ENCODE data around the gene SLC12A5. TPM values are rescaled to one million over a fixed set of nuclear protein-coding genes. Genes with fewer than 3 reads are reported as not detected.

SLC12A5 gene
- total RNA-seq, 1 donor from 2014 or later, result 10.4 TPM

DNA sequence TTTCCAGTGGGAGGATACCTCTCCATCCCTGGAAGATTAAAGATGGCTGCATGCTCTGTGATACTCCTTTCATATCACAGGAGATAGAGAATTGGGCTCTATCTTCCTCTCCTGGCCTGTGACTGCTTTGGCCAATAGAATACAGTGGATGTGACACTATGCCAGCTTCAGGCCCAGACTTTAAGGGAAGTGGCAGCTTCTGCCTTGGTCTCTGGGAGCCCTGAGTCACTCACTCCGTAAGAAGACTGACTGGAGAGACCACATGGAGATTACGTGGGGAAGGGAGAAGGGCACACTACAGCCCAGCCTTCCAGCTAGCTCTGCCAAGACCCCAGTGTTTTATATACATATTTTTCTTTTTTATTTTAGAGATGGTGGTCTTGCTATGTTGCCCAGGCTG, 30.7 kb upstream of the SLC12A5 start:
- TF ChIP-seq, protein P1, sequence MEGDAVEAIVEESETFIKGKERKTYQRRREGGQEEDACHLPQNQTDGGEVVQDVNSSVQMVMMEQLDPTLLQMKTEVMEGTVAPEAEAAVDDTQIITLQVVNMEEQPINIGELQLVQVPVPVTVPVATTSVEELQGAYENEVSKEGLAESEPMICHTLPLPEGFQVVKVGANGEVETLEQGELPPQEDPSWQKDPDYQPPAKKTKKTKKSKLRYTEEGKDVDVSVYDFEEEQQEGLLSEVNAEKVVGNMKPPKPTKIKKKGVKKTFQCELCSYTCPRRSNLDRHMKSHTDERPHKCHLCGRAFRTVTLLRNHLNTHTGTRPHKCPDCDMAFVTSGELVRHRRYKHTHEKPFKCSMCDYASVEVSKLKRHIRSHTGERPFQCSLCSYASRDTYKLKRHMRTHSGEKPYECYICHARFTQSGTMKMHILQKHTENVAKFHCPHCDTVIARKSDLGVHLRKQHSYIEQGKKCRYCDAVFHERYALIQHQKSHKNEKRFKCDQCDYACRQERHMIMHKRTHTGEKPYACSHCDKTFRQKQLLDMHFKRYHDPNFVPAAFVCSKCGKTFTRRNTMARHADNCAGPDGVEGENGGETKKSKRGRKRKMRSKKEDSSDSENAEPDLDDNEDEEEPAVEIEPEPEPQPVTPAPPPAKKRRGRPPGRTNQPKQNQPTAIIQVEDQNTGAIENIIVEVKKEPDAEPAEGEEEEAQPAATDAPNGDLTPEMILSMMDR (IDR thresholded peaks at IDR 0.05; ENCODE audit: partially characterized antibody, unreplicated experiment), result no peak

DNA sequence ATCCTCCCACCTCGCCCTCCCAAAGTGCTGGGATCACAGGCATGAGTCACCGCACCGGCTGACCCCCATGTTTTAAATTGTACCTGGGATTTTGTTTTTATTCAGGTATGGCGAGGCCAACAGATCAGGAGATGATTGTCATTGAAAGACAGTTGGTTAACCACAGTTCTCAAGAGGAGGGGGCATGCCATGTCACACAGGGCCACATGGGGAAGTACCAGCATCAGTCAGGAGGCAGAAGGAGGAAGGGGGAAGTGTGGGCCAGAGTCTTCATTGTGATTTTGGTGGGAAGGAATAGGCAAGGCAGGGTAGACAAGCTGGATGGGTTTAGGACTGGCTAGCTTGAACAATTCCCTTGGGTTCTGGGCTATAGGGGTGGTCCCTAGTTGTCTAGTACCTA, 30.3 kb upstream of the SLC12A5 start:
- peaks cover 5% of the 10 kb centered on the region for H3K9me3 Mint-ChIP-seq (ENCODE audit: unreplicated experiment)

More for the DNA sequence above, 30.7 kb upstream of the SLC12A5 start:
- Mint-ChIP-seq H3K36me3 (ENCODE audit: unreplicated experiment) (no peaks in the 10 kb centered on the region), H3K4me3 (ENCODE audit: unreplicated experiment) (no peak overlapping the region), H3K9me3 (ENCODE audit: unreplicated experiment) (peaks cover 5% of the 10 kb centered on the region), H3K27me3 (ENCODE audit: unreplicated experiment) (peaks cover 2% of the 10 kb centered on the region), H3K4me1 (ENCODE audit: low read depth, unreplicated experiment) (peaks cover 7% of the 10 kb centered on the region), H3K27ac (ENCODE audit: unreplicated experiment) (no peak overlapping the region)
- no peak for DNase-seq

DNA sequence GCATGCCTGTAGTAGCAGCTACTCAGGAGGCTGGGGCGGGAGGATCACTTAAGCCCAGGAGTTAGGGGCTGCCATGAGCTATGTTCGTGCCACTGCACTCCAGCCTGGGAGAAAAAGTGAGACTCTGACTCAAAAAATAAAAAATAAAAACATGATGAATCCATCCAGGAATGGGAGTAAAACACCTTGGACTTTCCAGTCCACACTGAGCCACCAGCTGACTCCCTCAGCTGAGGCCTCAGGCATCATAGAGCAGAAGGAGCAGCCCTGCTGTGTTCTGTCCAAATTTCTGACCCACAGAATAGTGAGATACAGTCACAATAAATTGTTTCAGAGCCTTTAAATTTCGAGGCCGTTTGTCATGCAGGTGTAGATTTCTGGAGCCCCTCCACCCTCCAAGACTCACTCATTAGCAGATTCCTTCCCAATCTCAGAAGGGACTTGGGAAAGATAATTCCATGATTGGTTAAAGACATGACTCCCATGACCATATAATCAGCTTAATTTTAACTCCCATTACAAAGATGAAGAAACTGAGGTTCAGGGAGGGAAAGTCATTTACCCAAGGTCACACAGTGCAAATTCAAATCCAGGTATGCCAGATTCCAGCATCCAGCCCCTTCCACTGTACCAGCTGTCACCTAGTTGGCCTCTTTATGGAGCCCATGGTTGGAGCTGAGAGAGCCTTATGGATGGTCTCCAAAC, 29.3 kb upstream of the SLC12A5 start:
- Mint-ChIP-seq H3K4me3 (ENCODE audit: unreplicated experiment) (no peak overlapping the region), H3K9me3 (ENCODE audit: unreplicated experiment) (peaks cover 4% of the 10 kb centered on the region), H3K4me1 (ENCODE audit: low read depth, unreplicated experiment) (peaks cover 13% of the 10 kb centered on the region), H3K27ac (ENCODE audit: unreplicated experiment) (no peak overlapping the region), H3K27me3 (ENCODE audit: unreplicated experiment) (peaks cover 2% of the 10 kb centered on the region), H3K36me3 (ENCODE audit: unreplicated experiment) (no peaks in the 10 kb centered on the region)
- TF ChIP-seq, protein P1 (IDR thresholded peaks at IDR 0.05; ENCODE audit: partially characterized antibody, unreplicated experiment), result no peak
- no peak for DNase-seq

More for the DNA sequence above, 30.3 kb upstream of the SLC12A5 start:
- TF ChIP-seq, protein P1 (IDR thresholded peaks at IDR 0.05; ENCODE audit: partially characterized antibody, unreplicated experiment), result no peak
- DNase-seq, result no peak
- H3K4me1 Mint-ChIP-seq (ENCODE audit: low read depth, unreplicated experiment), result peaks cover 7% of the 10 kb centered on the region
- no peaks in the 10 kb centered on the region for H3K36me3 Mint-ChIP-seq (ENCODE audit: unreplicated experiment)
- H3K27ac Mint-ChIP-seq (ENCODE audit: unreplicated experiment), result no peak overlapping the region
- peaks cover 2% of the 10 kb centered on the region for H3K27me3 Mint-ChIP-seq (ENCODE audit: unreplicated experiment)
- H3K4me3 Mint-ChIP-seq (ENCODE audit: unreplicated experiment), result peak overlapping the region; percentile 8

DNA sequence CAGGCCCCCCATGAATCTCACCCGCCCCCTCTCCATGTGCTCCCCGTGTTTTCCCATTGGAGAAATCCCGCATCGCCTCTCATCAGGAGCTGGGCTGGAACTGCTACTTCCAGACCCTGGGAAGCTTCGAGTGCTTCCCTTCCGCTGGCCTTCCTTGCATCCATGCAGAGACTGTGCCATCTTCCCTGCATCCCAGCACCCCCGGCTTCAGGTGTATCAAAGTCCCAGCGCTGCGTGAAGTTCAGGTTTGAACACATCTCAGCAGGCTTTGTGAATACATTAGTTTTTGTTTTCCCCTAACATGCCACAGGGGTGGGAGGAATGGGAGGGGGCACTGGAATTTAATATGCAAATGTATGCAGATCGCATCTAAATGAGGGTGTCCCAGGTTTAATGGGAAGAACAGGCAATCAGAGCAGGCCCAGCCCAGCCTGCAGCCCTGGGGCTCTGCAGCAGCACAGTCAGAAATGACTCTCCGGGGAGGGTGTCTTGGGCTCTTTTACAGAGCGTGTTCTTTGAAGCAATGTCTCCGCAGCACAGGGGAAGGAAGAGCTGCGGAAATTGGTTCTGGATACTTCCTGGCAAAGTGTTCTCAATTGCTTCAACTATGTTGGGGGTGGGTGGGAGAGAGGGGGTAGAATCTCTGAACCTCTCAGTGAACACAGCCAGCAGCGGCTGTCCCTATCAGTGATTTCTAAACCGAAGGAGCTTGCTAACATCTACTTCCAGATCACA, 28.6 kb upstream of the SLC12A5 start:
- no peak for DNase-seq
- Mint-ChIP-seq H3K4me1 (ENCODE audit: low read depth, unreplicated experiment) (peaks cover 13% of the 10 kb centered on the region), H3K36me3 (ENCODE audit: unreplicated experiment) (no peaks in the 10 kb centered on the region), H3K27me3 (ENCODE audit: unreplicated experiment) (peaks cover 2% of the 10 kb centered on the region), H3K9me3 (ENCODE audit: unreplicated experiment) (peaks cover 4% of the 10 kb centered on the region), H3K4me3 (ENCODE audit: unreplicated experiment) (no peak overlapping the region), H3K27ac (ENCODE audit: unreplicated experiment) (no peak overlapping the region)
- TF ChIP-seq, protein P1 (IDR thresholded peaks at IDR 0.05; ENCODE audit: partially characterized antibody, unreplicated experiment), result no peak

DNA sequence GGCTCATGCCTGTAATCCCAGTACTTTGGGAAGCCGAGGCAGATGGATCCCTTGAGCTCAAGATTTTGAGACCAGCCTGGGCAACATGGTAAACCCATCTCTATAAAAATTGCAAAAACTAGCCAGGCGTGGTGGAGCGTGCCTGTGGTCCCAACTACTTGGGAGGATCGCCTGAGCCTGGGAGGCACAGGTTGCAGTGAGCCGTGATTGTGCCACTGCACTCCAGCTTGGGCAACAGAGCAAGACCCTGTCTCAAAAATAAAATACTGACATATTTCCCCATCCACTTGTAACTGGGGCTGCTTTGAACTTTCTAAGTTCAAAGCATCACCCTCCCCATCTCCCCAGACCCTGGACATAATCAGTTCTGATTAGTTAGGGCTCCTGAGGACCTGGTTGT, 27.5 kb upstream of the SLC12A5 start:
- Mint-ChIP-seq H3K36me3 (ENCODE audit: unreplicated experiment) (no peaks in the 10 kb centered on the region), H3K27me3 (ENCODE audit: unreplicated experiment) (peaks cover 2% of the 10 kb centered on the region), H3K4me3 (ENCODE audit: unreplicated experiment) (no peak overlapping the region), H3K27ac (ENCODE audit: unreplicated experiment) (no peak overlapping the region), H3K9me3 (ENCODE audit: unreplicated experiment) (peaks cover 4% of the 10 kb centered on the region), H3K4me1 (ENCODE audit: low read depth, unreplicated experiment) (peaks cover 13% of the 10 kb centered on the region)
- TF ChIP-seq, protein P1 (IDR thresholded peaks at IDR 0.05; ENCODE audit: partially characterized antibody, unreplicated experiment), result no peak
- no peak for DNase-seq
